Peyer's patch (tissue), 4 donors: ENCODE data around the gene SESN2. TPM values are rescaled to one million over a fixed set of nuclear protein-coding genes. Genes with fewer than 3 reads are reported as not detected.

Experiments used
- DNase-seq, 3 donors: peaks; one replicate each; pipeline ENCODE4 v3.0.0-alpha.2; 2017 to 2019
- H3K27ac ChIP-seq, 4 donors: fragments of 200-600 bp; sonication (generic); one replicate each; pipeline ENCODE4 v1.5.1; 2016 to 2019
- H3K27me3 ChIP-seq, 2 donors: fragments of 200-600 bp; sonication (generic); one replicate each; pipeline ENCODE4 v1.5.1; 2019
- H3K36me3 ChIP-seq, 3 donors: fragments of 200-600 bp; sonication (generic); one replicate each; pipeline ENCODE4 v1.5.1; 2016 to 2019
- H3K4me1 ChIP-seq, 4 donors: fragments of 200-600 bp; sonication (generic); one replicate each; pipeline ENCODE4 v1.5.1; 2016 to 2019
- H3K4me3 ChIP-seq, 4 donors: fragments of 200-600 bp; sonication (generic); 1 replicate in 3 of 4; 2 replicates in 1 of 4; pipeline ENCODE4 v1.5.1; 2016 to 2019; ENCODE audit warnings: mild to moderate bottlenecking in 1 of 4
- H3K9me3 ChIP-seq, 4 donors: fragments of 200-600 bp; sonication (generic); one replicate each; pipeline ENCODE4 v1.5.1; 2016 to 2019; ENCODE audit warnings: mild to moderate bottlenecking in 1 of 4
- CTCF ChIP-seq, 6 experiments: fragments of 450-650 bp in 4 of 6; fragments of 200-600 bp in 2 of 6; sonication (generic) in 1 of 6; IDR thresholded peaks; one replicate each; pipeline ENCODE4 v1.5.1; 2017 to 2019; ENCODE audit warnings: antibody characterized with exemption in 6 of 6, mild to moderate bottlenecking in 3 of 6, moderate library complexity in 1 of 6
- POLR2A ChIP-seq, 2 donors: fragments of 450-650 bp; IDR thresholded peaks; one replicate each; pipeline ENCODE4 v1.5.1; 2017; ENCODE audit warnings: antibody characterized with exemption in 2 of 2, mild to moderate bottlenecking in 2 of 2, moderate library complexity in 2 of 2
- total RNA-seq, 4 donors: library from RNA; depleted of rRNA; stranded (reverse); fragments of >200 nt; gene quantifications; one replicate each; pipeline ENCODE4 v1.1.0, GENCODE V29; 2016

Gene SESN2
- total RNA-seq, 4 donors from 2014 or later = 4.1 to 33.8 (median 26.1) TPM

DNA sequence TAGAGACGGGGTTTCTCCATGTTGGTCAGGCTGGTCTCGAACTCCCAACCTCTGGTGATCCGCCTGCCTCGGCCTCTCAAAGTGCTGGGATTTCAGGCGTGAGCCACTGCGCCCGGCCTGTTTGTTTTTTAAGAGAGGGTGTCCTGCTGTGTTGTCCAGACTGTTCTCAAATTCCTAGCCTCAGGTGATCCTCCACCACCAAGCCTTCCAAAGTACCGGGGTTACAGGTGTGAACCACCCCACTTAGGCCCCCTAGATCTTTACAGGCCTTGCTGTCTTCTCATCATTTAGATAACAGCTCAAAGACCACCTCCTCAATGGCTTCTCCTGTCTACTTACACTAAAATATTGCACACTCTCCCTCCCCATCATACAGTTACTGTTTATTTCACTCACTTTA lies 6.3 kb downstream of the SESN2 start:
- Histone ChIP-seq H3K4me3 (no peak overlapping the region), H3K4me1 (peaks cover 0 to 43% (median 0%) of the 10 kb centered on the region in 4 donors), H3K9me3 (no peaks in the 10 kb centered on the region), H3K27ac (no peak overlapping the region), H3K27me3 (no peaks in the 10 kb centered on the region), H3K36me3 (peaks cover 0 to 15% (median 0%) of the 10 kb centered on the region in 3 donors)
- TF ChIP-seq CTCF (IDR thresholded peaks at IDR 0.05) (no peak), POLR2A (IDR thresholded peaks at IDR 0.05) (no peak)
- no peak for DNase-seq

GRCh38 chr1:28266920-28267322 lies 7.6 kb downstream of the SESN2 start:
- DNase-seq = no peak
- Histone ChIP-seq H3K4me3 (no peak overlapping the region), H3K27ac (no peak overlapping the region), H3K9me3 (no peaks in the 10 kb centered on the region), H3K27me3 (no peaks in the 10 kb centered on the region), H3K36me3 (peaks cover 0 to 26% (median 0%) of the 10 kb centered on the region in 3 donors), H3K4me1 (peaks cover 0 to 31% (median 0%) of the 10 kb centered on the region in 4 donors)
- TF ChIP-seq CTCF (IDR thresholded peaks at IDR 0.05) (no peak), POLR2A (IDR thresholded peaks at IDR 0.05) (no peak)

GRCh38 chr1:28267633-28268032 lies 8.3 kb downstream of the SESN2 start:
- Histone ChIP-seq H3K27ac (no peak overlapping the region), H3K36me3 (peaks cover 0 to 33% (median 0%) of the 10 kb centered on the region in 3 donors), H3K9me3 (no peaks in the 10 kb centered on the region), H3K4me1 (peaks cover 0 to 26% (median 0%) of the 10 kb centered on the region in 4 donors), H3K27me3 (no peaks in the 10 kb centered on the region), H3K4me3 (no peak overlapping the region)
- TF ChIP-seq POLR2A (IDR thresholded peaks at IDR 0.05) (no peak), CTCF (IDR thresholded peaks at IDR 0.05) (no peak)
- DNase-seq = no peak

GRCh38 chr1:28269529-28269928 lies 10.2 kb downstream of the SESN2 start:
- H3K36me3 ChIP-seq = peaks cover 0 to 52% (median 0%) of the 10 kb centered on the region in 3 donors
- no peak overlapping the region for H3K27ac ChIP-seq
- TF ChIP-seq POLR2A (IDR thresholded peaks at IDR 0.05) = no peak
- no peak for TF ChIP-seq CTCF (IDR thresholded peaks at IDR 0.05)
- H3K27me3 ChIP-seq = no peaks in the 10 kb centered on the region
- DNase-seq = no peak
- H3K4me1 ChIP-seq = peaks cover 0 to 8% (median 0%) of the 10 kb centered on the region in 4 donors
- H3K9me3 ChIP-seq = no peaks in the 10 kb centered on the region
- H3K4me3 ChIP-seq = no peak overlapping the region

DNA sequence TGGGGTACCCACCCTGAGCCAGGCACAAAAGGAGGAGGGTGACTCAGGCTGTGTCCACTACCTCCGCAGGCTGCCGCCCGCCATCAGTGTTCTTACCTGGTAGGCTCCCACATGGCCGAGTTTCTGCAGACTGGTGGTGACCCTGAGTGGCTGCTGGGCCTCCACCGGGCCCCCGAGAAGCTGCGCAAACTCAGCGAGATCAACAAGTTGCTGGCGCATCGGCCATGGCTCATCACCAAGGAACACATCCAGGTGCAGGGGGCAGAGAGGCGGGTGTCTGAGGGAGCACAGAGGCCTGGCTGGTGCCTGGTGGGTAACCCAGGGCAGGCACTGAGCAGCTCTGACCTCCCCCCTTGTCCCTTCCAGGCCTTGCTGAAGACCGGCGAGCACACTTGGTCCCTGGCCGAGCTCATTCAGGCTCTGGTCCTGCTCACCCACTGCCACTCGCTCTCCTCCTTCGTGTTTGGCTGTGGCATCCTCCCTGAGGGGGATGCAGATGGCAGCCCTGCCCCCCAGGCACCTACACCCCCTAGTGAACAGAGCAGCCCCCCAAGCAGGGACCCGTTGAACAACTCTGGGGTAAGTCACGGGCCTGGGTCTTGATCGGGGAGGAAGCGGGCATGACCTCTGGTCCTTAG lies 13.0 kb downstream of the SESN2 start:
- H3K36me3 ChIP-seq = peaks cover 0 to 76% (median 0%) of the 10 kb centered on the region in 3 donors
- DNase-seq = no peak
- H3K27ac ChIP-seq = no peak overlapping the region
- no peaks in the 10 kb centered on the region for H3K9me3 ChIP-seq
- TF ChIP-seq POLR2A (IDR thresholded peaks at IDR 0.05) (no peak), CTCF (IDR thresholded peaks at IDR 0.05) (no peak)
- no peaks in the 10 kb centered on the region for H3K27me3 ChIP-seq
- no peak overlapping the region for H3K4me3 ChIP-seq
- no peaks in the 10 kb centered on the region for H3K4me1 ChIP-seq
